HepG2 (cell line): ENCODE data around the gene SCML1. TPM values are rescaled to one million over a fixed set of nuclear protein-coding genes. Genes with fewer than 3 reads are reported as not detected.

Experiments
- ATAC-seq: fragments of 200-7000 bp; cut with Tn5 transposase; 3 replicates; pipeline ENCODE4 v1.9.1; 2020; ENCODE audit warnings: mild to moderate bottlenecking, moderate library complexity
- BruUV-seq: library from RNA; stranded (reverse); fragments of 400-500 nt; replicated peaks from 2 replicates; lab custom pipeline; 2021; lab: Mats Ljungman, UMichigan
- CTCF ChIA-PET: fragments of 300-600 bp; formaldehyde crosslinking; extraction: SDS; loops from one replicate; lab custom pipeline; 2021; ENCODE audit warnings: low total read pairs, inconsistent platforms, low intra/inter-chr PET ratio; lab: Yijun Ruan, JAX
- POLR2A ChIA-PET: fragments of 350-600 bp; sonication (Branson Sonifier 250); formaldehyde crosslinking; loops from one replicate; lab custom pipeline; 2020; ENCODE audit warnings: antibody characterized with exemption, inconsistent platforms; lab: Yijun Ruan, JAX
- DNase-seq: peaks from one replicate; pipeline ENCODE4 v3.0.0-alpha.2; 2015; ENCODE audit warnings: low spot score
- FAIRE-seq: peaks from 3 replicates; lab custom pipeline; 2011; peaks lifted over from hg19 to GRCh38; lab: Jason Lieb, UNC
- H2AFZ ChIP-seq: one replicate; pipeline ENCODE4 v1.6.1; 2011; ENCODE audit warnings: low read length, inconsistent platforms
- H3K27ac ChIP-seq: fragments of 300-600 bp; 3 replicates; pipeline ENCODE4 v1.8.0; 2011; ENCODE audit warnings: mixed run types, mild to moderate bottlenecking, mixed read lengths, low read length, inconsistent platforms; ENCODE audit not compliant: insufficient read depth; ENCODE audit errors: extremely low read length
- H3K27me3 ChIP-seq, 2 experiments: fragments of 200-600 bp in 1 of 2; 2 replicates in 1 of 2; 3 replicates in 1 of 2; pipeline versions ENCODE4 v1.6.0 to v1.8.0; 2011; ENCODE audit warnings: low read length in 2 of 2, mild to moderate bottlenecking in 2 of 2, moderate library complexity in 2 of 2, inconsistent platforms in 1 of 2; ENCODE audit not compliant: insufficient read depth in 2 of 2, control insufficient read depth in 1 of 2
- H3K36me3 ChIP-seq, 2 experiments: fragments of 200-600 bp in 1 of 2; replicated peaks in 1 of 2; 2 replicates in 1 of 2; 3 replicates in 1 of 2; pipeline versions ENCODE4 v1.5.1 to v1.8.0; 2011; ENCODE audit warnings: low read length in 2 of 2, inconsistent platforms in 1 of 2; ENCODE audit not compliant: insufficient read depth in 2 of 2, control insufficient read depth in 1 of 2
- H3K4me1 ChIP-seq: 2 replicates; pipeline ENCODE4 v1.5.1; 2012; ENCODE audit warnings: low read length, inconsistent platforms; ENCODE audit not compliant: insufficient read depth
- H3K4me2 ChIP-seq: 2 replicates; pipeline ENCODE4 v1.6.0; 2011; ENCODE audit warnings: low read depth, low read length, inconsistent platforms
- H3K4me3 ChIP-seq, 3 experiments: fragments of 200-600 bp in 1 of 3; sonication (generic), shearing (Covaris generic) in 1 of 3; replicated peaks in 1 of 3; 2 replicates each; pipeline ENCODE4 v1.5.1; 2011 to 2016; ENCODE audit warnings: low read length in 3 of 3, inconsistent platforms in 2 of 3, low read depth in 2 of 3, mild to moderate bottlenecking in 2 of 3, control low read depth in 1 of 3, mixed read lengths in 1 of 3; ENCODE audit not compliant: insufficient read depth in 1 of 3
- H3K79me2 ChIP-seq: one replicate; pipeline ENCODE4 v1.6.1; 2011; ENCODE audit warnings: low read length, inconsistent platforms; ENCODE audit not compliant: insufficient read depth
- H3K9ac ChIP-seq: 2 replicates; pipeline ENCODE4 v1.6.0; 2011; ENCODE audit warnings: mild to moderate bottlenecking, low read depth, low read length, inconsistent platforms; ENCODE audit not compliant: insufficient read depth
- H3K9me3 ChIP-seq: 2 replicates; pipeline ENCODE4 v1.5.1; 2012; ENCODE audit warnings: mild to moderate bottlenecking, low read length
- H4K20me1 ChIP-seq: 2 replicates; pipeline ENCODE4 v1.6.0; 2011; ENCODE audit warnings: inconsistent platforms, mild to moderate bottlenecking, low read length, moderate library complexity; ENCODE audit not compliant: insufficient read depth
- CTCF ChIP-seq: sonication (generic); formaldehyde crosslinking; IDR thresholded peaks from 2 replicates; pipeline ENCODE4 v1.5.0; 2020; ENCODE audit warnings: mild to moderate bottlenecking, missing genetic modification reagents, moderate library complexity
- DPF2 ChIP-seq: sonication (generic); formaldehyde crosslinking; IDR thresholded peaks from 2 replicates; pipeline ENCODE4 v1.4.0; 2020; ENCODE audit warnings: mild to moderate bottlenecking, low read depth, missing genetic modification reagents, borderline replicate concordance
- NR2F6 ChIP-seq, 2 experiments: IDR thresholded peaks; 2 replicates each; pipeline ENCODE4 v1.6.1; 2016; ENCODE audit warnings: antibody characterized with exemption in 1 of 2, mild to moderate bottlenecking in 1 of 2
- POGZ ChIP-seq: sonication (generic); formaldehyde crosslinking; IDR thresholded peaks from 2 replicates; pipeline ENCODE4 v1.4.0; 2020; ENCODE audit warnings: mild to moderate bottlenecking, missing genetic modification reagents
- RAD21 ChIP-seq: fragments of 450-650 bp; formaldehyde crosslinking; IDR thresholded peaks from 2 replicates; pipeline ENCODE4 v1.5.0; 2020; ENCODE audit warnings: mild to moderate bottlenecking
- RERE ChIP-seq: IDR thresholded peaks from 2 replicates; pipeline ENCODE4 v1.6.1; 2016; ENCODE audit warnings: low read depth, missing genetic modification reagents, missing compliant biosample characterization
- SMAD9 ChIP-seq: sonication (generic); formaldehyde crosslinking; IDR thresholded peaks from 2 replicates; pipeline ENCODE4 v1.5.1; 2020; ENCODE audit warnings: mild to moderate bottlenecking, missing genetic modification reagents
- SMC3 ChIP-seq: IDR thresholded peaks from 2 replicates; pipeline ENCODE4 v1.6.1; 2011; ENCODE audit warnings: low read length, improper control_type of control experiment
- STAG1 ChIP-seq: sonication (generic); formaldehyde crosslinking; IDR thresholded peaks from 2 replicates; pipeline ENCODE4 v1.4.0; 2020; ENCODE audit warnings: missing genetic modification reagents
- TEAD3 ChIP-seq: optimal IDR thresholded peaks from 2 replicates; pipeline ENCODE3; 2016; ENCODE audit warnings: borderline replicate concordance
- ZMAT5 ChIP-seq: sonication (generic); formaldehyde crosslinking; IDR thresholded peaks from 2 replicates; pipeline ENCODE4 v1.5.0; 2020; ENCODE audit warnings: mild to moderate bottlenecking, low read depth, missing genetic modification reagents, borderline replicate concordance
- ZNF121 ChIP-seq: sonication (generic); formaldehyde crosslinking; IDR thresholded peaks from 2 replicates; pipeline ENCODE4 v1.5.0; 2020; ENCODE audit warnings: mild to moderate bottlenecking, missing genetic modification reagents
- ZNF558 ChIP-seq: sonication (generic); formaldehyde crosslinking; IDR thresholded peaks from 2 replicates; pipeline ENCODE4 v1.9.0; 2022; ENCODE audit warnings: mild to moderate bottlenecking, missing genetic modification reagents, borderline replicate concordance
- ZNF724P ChIP-seq: sonication (generic); formaldehyde crosslinking; IDR thresholded peaks from 2 replicates; pipeline ENCODE4 v1.8.0; 2022; ENCODE audit warnings: missing genetic modification reagents, borderline replicate concordance
- WGBS: methylation state at CpG from one replicate; pipeline ENCODE4 v1.1.6; 2017; ENCODE audit warnings: low lambda C conversion rate; 5-methylcytosine and 5-hydroxymethylcytosine counted together
- in situ Hi-C: cut with HindIII; loops from 2 replicates; pipeline ENCODE4 v1.10.0; 2017; ENCODE audit warnings: low pct_unique_long_range_greater_than_20kb; ENCODE audit not compliant: extremely low pct_ligation_motif_present
- intact Hi-C: fragments of 100-400 bp; cut with micrococcal nuclease; formaldehyde crosslinking; loops from one replicate; pipeline ENCODE4 v1.10.0; 2022; ENCODE audit not compliant: unreplicated experiment
- polyA plus RNA-seq, 8 experiments: library from polyadenylated mRNA; depleted of rRNA in 3 of 8; stranded (reverse) in 7 of 8; unstranded in 1 of 8; fragments of >200 nt; fragmentation: Illumina TruSeq in 4 of 8; extraction: Trizol in 4 of 8; gene quantifications; 2 replicates each; pipeline versions ENCODE4 v1.2.1 to v1.2.3, GENCODE V29; 2011 to 2016; ENCODE audit warnings: low read depth in 4 of 8, missing spikeins in 1 of 8, mixed read lengths in 1 of 8; ENCODE audit not compliant: insufficient read depth in 1 of 8
- total RNA-seq, 5 experiments: library from RNA; depleted of rRNA; stranded (reverse); fragments of >200 nt; fragmentation: Illumina TruSeq; extraction: Trizol; gene quantifications; 2 replicates each; pipeline ENCODE4 v1.2.3, GENCODE V29; 2016; ENCODE audit warnings: low read depth in 1 of 5

The SCML1 gene
- total and polyA plus RNA-seq, 2 of the 13 experiments (the other 11 are each of a cell fraction or from before 2014, with no cell fraction given): 24.2 to 129 TPM

GRCh38 chrX:17788439-17788838 lies 51.1 kb downstream of the SCML1 start:
- ATAC-seq (peak; percentile 89), DNase-seq (peak; percentile 5), FAIRE-seq (no peak)
- no peak overlapping the region for H3K9ac ChIP-seq
- BruUV-seq: no TSS peak
- H3K4me1 ChIP-seq: no peaks in the 10 kb centered on the region; the same call in 1 of the 2 replicates
- in situ Hi-C loops: no loop called here
- CTCF ChIA-PET: interaction anchor here (0.7 kb wide), 1 partner anchor 91 kb away, joined by 3 read pairs; no protein-coding TSS in a partner anchor
- TF ChIP-seq POGZ: no peak
- TF ChIP-seq ZMAT5 (CRISPR knock-in tag): no peak
- TF ChIP-seq RERE: no peak
- TF ChIP-seq ZNF558: no peak
- TF ChIP-seq TEAD3 (CRISPR knock-in tag): peak; percentile 18
- peak; percentile 72 for TF ChIP-seq CTCF
- TF ChIP-seq DPF2: no peak
- TF ChIP-seq NR2F6 (IDR thresholded peaks at IDR 0.05): no peak
- no peak for TF ChIP-seq NR2F6 (CRISPR knock-in tag; IDR thresholded peaks at IDR 0.05)
- TF ChIP-seq SMAD9: no peak
- TF ChIP-seq ZNF121 (CRISPR knock-in tag): no peak
- TF ChIP-seq SMC3: peak; percentile 44; the same call in 1 of the 2 replicates
- peak; percentile 56 for TF ChIP-seq STAG1 (CRISPR knock-in tag)
- 0 out of 2 replicates have a peak, but pooled peaks have one; percentile 20 for TF ChIP-seq RAD21 (CRISPR knock-in tag)
- TF ChIP-seq ZNF724P: no peak
- no peaks in the 10 kb centered on the region for H4K20me1 ChIP-seq
- H3K36me3 ChIP-seq: no peaks in the 10 kb centered on the region
- WGBS: 8% methylated on average over 4 of the region's 4 CpGs
- no peak overlapping the region for H3K4me3 ChIP-seq
- H3K4me2 ChIP-seq: peak overlapping the region; percentile 32
- no peaks in the 10 kb centered on the region for H3K27me3 ChIP-seq
- H3K79me2 ChIP-seq: no peaks in the 10 kb centered on the region
- POLR2A ChIA-PET: no interaction called here
- H2AFZ ChIP-seq: no peak overlapping the region
- H3K27ac ChIP-seq: no peak overlapping the region
- no peaks in the 10 kb centered on the region for H3K9me3 ChIP-seq
- intact Hi-C loops: no loop called here
